Endometrium (tissue), 2 donors: ENCODE data around the gene DSC1.
"Not testable (repeated sequence)": the region's sequence is repeated elsewhere in the genome, so short reads cannot be mapped to it uniquely, and the experiment has no call there.

Experiments used
- FAIRE-seq: peaks from 2 replicates; lab custom pipeline; 2012; peaks lifted over from hg19 to GRCh38; lab: Jason Lieb, UNC
- donor health status: control.
- donor health status: control.

DSC1 gene, protein sequence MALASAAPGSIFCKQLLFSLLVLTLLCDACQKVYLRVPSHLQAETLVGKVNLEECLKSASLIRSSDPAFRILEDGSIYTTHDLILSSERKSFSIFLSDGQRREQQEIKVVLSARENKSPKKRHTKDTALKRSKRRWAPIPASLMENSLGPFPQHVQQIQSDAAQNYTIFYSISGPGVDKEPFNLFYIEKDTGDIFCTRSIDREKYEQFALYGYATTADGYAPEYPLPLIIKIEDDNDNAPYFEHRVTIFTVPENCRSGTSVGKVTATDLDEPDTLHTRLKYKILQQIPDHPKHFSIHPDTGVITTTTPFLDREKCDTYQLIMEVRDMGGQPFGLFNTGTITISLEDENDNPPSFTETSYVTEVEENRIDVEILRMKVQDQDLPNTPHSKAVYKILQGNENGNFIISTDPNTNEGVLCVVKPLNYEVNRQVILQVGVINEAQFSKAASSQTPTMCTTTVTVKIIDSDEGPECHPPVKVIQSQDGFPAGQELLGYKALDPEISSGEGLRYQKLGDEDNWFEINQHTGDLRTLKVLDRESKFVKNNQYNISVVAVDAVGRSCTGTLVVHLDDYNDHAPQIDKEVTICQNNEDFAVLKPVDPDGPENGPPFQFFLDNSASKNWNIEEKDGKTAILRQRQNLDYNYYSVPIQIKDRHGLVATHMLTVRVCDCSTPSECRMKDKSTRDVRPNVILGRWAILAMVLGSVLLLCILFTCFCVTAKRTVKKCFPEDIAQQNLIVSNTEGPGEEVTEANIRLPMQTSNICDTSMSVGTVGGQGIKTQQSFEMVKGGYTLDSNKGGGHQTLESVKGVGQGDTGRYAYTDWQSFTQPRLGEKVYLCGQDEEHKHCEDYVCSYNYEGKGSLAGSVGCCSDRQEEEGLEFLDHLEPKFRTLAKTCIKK

DNA sequence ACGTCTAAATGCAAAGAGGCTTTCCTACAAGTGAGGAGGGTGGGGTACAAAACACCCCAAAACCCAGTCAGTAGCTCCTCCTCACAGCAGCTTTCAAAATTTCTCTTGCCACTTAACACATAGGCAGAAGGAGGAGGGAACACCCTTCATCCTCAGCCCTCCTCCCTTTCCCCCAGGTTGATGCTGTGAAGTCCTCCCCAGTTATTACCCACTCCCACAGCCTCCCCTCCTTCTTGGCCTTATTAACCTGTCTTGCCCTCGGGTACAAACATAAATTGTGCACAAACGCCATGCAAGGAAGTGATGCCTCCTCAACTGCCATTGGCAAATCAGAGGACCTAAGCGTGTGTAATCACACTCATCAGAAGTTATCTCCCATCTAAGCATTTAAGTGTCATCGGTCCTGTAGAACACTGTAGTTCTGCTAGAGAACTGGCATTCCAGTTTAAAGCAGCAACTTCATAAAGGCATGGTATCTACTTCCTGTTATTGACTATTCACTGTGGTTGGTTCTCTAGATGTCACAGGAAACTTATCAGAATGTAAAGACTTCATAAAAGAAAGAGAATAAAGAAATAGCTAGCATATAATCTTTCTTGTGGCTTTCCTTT lies at the start of gene DSC1:
Gene DSC1 (minus strand): TSS at position 32 of the 611 bp plus-strand sequence. CDS start 262 bp downstream, outside the sequence.
- FAIRE-seq, result no peak

DNA sequence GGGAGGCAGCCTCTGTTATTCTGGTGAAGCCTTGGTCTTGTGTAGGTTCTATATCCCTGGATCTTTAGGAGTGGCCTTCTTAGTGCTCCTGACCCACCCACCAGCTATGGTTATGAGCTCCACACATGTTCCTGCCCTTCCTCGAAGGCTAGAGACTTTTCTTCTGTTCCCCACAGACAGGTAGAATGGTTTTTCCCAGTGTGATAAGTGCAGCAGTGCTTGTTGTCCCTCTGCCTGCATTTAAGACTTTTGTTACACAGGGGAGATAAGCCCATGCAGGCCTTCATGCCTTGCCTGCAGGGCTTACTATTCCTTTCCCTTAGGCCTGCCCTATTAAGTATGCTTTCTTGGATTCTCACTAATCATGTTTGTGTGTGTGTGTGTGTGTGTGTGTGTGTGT lies 48.4 kb upstream of the DSC1 start:
- FAIRE-seq, result no peak

DNA sequence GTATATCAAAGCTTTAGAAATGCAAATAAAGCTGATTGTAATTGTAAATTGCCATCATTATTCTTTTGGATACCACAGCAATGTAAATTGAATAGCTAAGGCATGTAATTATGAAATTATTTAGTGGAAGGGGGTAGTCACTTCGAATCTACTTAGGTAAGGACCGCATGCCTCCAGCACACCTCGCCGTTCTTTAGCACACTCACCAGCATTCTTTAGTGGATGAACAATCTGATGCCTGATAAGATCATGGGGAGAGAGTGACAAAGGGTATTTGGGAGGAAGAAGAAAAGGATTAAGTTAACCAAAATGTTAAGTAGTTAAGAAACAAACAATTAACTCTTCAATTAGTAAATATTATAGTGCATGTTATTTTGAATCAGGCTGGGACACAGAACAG lies 46.4 kb upstream of the DSC1 start:
- FAIRE-seq, result no peak

DNA sequence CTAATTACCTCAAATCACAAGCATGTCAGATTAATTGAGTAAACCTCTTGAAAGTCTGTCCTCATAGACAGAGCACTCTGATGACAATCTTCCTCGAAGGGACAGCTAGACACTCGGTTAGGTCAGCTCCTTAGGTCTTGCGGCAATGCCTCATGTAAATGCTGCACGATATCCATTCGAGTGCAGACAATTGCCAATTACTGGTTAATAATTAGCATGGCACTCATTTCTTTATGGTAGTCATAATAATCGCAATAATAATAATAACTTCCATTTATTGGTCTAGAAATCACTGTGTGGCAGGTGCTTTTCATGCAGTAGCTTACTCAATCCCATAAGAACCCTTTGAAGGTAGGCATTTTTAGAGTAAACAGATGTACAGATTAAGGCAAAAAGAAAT lies 44.7 kb upstream of the DSC1 start:
- no peak for FAIRE-seq

DNA sequence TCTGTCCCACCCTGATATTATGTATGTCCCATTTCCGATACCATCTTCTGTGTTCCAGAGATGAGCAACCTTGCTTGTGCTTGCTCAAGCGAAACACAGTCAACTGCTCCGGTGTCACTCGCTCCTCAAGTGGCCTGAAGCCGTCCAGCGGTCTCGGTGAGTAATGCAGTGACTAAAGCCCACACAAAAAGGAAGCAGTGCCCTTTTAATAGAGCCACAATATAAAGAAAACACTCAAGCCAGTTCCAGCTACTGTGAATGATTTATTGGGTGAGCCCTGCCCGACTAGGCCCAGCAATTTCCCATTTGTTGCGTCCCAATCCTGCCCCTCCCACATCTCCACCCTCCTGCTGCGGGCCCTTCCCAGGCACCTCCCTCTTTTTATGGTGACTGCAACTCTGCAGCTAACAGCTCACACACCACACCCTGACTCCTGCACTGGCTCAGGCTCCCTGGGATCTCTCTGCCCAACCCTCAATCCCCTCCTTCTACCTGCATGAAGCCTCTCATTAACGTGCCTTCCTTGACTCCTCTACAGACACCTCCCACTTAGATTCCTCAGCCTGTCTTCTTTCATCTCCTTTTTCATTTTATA lies 44.2 kb upstream of the DSC1 start:
- no peak for FAIRE-seq

DNA sequence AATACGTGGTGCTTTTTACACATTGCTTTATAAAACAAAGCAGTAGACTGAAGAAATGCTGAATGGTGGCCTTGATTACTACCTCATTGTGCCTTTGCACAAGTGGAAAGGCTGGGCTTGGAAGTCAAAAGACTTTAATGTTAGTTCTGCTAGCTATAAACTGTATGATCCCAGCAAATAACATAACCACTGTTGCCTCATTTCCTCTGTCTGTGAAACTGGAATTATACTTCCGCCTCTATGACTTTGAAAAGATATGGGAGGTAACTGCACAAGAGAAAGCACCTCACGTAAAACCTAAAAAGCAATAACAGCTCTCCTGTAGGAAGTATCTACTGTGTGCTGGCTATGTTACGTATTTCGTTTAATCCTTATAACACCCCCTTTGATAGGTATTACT lies 43.4 kb upstream of the DSC1 start:
- FAIRE-seq, result no peak

DNA sequence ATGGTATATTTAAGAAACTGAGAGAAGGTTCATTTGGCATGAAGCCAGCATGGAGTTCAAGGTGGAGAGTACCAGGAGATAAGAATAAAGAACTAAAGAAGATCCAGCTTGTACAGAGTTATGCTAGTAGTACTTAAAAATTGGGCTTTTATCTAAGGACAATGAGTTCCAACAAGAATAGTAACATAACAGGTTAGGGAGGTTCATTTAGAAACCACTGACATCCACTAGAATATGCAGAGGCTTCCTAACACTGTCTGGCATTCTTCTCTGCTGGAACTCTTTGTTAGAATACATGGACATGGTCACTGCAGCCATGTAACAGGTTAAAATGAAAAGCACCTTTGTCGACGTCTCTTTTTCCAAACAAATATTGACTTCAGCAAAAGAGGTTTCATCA lies 42.6 kb upstream of the DSC1 start:
- no peak for FAIRE-seq

DNA sequence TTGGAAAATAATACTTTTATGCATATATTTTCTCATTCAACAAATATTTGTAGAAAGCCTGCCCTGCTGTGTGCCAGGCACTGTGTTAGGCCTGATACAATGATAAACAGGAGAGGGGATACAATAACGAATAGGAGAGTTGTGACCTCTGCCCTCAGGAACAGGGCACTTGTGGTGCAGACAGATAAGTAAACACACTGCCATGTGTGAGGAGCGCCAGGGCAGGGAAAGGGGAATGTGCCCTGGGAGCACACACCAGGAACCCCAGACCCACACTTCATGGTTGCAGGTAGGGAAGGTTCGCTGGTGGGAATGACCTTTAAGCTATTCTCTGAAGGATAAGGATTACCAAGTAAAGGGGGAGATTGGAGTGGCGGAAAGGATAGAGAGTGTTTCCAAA lies 42.2 kb upstream of the DSC1 start:
- no peak for FAIRE-seq

DNA sequence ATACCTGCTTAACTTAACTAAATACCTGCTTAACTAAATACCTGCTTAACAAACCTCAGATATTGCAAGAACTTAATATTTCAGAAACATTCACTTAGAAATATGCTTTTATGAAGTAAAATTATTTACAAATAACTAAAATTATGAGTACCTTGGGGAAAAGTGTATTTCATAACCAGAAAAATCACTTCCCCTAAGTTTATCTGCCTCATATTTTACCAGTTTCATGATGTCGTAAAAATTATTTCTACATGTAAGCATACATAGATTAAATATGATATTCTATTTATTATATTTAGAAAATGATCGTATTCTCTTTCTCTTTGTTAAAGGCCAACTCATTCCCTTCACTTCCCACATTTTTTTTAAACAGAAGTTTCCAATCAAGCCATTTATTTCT lies 41.5 kb upstream of the DSC1 start:
- no peak for FAIRE-seq

DNA sequence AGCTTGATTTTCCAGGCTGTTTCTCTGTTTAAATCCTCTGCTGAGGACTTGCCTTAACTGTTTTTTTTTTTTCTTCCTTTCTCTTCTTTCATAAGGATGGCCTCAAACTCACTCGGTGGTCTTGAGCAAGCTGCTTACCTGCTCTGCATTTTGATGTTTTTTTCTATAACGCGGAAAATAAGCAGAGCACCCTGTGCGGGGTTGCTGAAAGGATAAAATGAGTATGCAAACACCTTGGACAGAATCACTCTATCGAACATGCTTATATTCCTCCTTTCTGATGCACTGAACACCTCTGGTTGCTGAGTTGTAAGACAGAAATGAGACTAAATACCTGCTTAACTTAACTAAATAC lies 41.1 kb upstream of the DSC1 start:
- FAIRE-seq, result no peak

DNA sequence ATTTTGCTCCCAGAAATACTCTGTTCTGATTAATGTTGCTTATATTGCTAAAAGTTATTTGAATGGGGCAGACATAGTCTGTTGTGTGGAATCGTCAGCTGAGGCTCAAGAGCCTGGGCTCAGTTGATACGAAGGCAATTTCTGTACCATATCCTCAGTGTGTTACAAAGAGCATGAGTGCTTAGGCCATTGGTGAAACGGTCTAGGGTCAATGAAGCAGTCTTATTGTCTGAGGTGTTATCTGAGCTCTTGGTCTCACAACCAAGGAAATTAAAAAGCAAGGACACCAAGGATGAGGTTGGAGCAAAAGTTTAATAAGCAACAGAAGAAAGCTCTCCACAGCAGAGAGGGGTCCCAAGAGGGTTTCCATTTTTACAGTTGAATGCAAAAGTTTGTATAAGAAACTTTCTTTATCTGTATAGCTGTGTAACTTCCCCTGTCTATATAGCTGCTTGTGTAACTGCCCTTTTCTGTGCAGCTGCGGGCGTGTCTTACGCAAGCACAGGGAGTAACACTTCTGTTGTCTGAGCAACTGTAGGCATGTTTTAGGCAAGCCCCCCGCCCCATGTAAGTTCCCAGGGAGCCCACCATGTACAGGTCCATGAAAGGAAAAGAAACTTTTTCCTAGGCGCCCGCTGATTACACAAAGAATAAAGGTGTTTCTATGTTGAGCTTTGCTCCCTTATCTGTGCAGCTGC lies 40.6 kb upstream of the DSC1 start:
- no peak for FAIRE-seq

DNA sequence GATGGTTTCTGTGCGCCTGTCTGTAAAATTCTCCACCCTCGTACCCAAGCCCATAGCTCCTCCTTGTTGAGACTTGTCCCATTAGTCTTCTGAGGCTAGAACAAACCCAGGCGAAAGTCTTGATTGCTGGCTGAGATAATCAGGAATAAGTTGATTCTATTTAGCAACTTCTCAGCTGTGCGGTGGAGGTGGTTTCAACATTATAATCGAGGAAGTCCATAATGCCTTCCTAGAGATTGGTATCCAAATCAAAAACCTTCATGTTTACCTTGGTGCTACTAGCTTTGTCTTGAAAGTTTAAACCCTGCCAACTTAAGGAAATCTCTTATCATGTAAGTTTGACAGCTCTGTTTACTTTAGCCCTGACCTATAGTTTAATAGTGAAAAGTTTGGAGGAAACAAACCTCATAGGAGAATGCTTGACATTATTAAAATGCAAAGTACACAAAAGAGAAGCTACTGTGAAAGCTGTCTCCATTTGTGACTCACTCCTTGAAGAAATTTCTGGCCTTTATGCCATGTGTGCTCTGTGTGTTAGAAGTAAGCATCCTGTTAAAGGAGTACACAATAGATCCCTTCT lies 36.6 kb upstream of the DSC1 start:
- no peak for FAIRE-seq

DNA sequence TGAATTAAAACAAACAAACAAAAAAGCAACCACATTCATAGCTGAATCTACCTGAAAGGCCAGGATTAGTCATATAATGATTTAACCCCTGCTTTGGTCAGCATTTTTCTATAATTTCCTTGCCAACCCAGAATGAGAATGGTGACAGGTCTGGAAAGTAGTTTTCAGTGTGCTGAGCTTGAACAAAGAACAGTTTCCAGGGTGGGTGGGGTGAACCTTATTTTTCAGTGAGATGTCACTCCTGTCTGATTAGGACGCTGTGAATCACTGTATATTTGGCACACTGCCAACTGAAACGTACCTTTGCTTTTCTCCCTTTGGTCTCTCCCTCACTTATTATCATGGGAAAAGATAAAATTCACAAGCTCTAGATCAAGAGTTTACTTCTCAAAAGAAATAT lies 35.0 kb upstream of the DSC1 start:
- FAIRE-seq, result no peak

DNA sequence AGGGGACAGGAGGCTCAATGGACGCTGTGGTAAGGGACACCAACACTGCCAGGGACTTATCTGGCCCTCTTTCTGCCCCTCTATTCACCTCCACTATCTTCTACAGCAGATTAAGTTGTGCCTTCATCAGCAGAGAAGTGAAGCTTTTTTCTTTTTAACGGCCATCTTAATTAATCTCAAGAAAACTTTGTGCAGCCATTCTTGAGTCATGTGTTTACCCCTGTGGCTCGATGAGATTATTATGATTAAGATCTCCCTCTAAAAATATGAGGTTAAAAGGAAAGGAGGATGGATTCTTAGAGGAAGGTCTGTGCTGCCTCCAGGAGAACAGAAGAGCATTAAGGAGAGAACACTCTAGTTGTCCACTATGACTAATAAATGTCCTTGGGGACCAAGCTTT lies 32.4 kb upstream of the DSC1 start:
- FAIRE-seq, result no peak

DNA sequence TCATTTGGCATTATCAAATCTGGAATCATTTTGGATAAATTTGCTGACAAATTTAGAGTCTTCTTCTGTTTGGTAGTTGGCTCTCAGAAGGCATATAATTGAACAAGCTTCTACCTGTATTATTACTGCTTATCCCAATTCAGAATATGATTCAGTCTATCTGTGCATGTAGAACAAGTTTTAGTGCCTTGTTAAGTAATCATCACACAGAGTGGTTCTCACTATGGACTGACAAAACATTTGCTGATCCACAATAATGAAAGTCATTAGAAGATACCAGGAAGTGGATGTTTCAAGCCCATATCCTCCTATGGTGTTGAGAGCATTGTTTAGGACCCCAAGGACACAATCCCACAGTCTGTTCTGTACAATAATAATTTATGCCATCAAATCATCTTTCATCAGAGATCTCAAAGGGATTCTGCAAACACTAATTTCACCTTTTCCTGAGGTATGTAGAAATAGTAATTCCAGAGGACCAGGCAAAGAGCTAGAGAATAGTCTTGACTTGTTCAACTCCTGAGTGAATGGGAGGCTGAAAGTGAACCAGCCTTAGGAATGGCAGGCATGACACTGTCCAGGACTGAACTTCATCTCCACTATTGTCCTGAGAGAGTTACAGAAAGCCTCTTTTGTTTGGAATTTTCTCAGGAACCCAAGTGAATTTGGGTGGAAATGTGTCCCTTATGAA lies 29.6 kb upstream of the DSC1 start:
- FAIRE-seq, result no peak

DNA sequence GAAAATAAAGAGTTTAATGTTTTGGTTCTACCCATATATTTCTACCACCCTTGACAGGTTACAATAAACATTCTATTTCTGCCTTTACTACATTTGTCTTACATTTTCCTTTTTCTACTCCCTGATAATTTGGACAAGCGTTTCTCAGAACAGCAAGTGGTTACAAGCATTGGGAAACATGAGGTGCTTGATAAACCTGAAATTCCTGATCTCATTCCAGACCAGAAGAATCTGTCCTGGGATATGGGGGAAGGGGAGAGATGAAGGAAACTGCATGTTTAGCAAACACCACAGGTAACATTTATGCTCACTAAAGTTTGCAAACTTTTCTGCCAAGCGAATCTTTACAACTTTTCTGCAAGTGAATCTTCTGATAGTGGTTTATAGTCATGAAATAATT lies 28.3 kb upstream of the DSC1 start:
- FAIRE-seq, result no peak

DNA sequence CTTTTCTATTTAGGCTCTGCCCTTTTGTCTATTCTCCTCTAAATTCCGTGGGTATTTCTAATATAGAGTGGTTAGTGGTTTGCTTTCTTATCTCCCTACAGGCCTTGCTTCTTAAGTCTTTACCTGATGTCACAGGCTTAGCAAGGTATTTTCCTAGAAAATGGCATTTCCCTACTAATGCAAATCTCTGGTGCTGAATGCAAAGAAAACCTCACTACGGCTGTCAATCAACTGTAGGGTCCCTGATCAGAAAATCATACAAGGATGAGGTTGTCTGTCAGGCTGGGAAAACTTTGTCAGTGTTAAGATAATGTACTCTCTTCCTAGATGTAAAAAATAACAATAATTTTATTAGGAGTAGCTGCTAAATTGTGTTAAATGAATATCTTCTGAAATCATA lies 27.1 kb upstream of the DSC1 start:
- no peak for FAIRE-seq

DNA sequence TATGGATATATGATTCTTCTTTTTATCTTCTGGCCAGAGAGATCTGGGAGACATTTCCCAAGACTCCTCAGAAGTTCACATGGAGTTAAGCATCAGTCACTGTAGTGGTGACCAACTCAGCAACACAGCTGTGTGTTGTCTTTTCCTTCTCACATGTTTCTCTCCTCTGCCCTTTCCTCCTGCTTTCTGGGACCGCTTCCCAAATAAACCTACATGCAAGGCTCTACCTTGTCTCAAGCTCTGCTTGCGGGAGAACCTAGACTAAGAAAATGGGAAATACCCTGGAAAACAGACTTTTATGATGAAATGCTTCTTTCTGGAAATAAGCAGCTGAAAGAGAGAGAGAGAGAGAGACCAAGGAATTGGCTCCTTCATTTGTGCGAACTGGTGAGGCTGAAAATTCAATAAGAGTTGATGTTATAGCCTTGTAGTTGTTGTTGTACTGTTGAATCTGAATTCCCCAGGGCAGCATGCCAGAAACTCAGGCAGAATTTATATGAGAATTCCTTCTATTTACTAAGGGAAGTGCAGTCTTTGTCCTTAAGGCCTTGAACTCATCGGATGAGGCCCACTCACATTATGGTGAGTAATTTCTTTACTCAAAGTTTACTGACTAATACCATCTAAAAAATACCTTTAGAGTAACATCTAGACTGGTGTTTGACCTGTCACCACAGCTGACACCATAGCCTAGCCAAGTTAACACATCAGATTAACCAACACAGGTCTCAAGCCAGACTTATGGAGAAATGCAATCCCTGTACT lies 22.7 kb upstream of the DSC1 start:
- FAIRE-seq, result no peak

DNA sequence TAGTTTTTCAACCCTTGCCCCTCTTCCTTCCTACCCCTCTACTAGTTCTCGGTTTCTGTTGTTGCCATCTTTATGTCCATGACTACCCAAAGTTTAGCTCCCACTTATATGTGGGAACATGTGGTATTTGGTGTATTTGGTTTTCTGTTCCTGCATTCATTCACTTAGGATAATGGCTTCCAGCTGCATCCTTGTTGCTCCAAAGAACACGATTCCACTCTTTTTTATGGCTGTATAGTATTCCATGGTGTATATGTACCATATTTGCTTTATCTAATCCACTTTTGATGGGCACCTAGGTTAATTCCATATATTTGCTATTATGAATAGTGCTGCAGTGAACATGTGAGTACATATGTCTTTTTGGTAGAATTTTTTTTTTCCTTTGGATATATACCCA lies 20.6 kb upstream of the DSC1 start:
- no peak for FAIRE-seq

DNA sequence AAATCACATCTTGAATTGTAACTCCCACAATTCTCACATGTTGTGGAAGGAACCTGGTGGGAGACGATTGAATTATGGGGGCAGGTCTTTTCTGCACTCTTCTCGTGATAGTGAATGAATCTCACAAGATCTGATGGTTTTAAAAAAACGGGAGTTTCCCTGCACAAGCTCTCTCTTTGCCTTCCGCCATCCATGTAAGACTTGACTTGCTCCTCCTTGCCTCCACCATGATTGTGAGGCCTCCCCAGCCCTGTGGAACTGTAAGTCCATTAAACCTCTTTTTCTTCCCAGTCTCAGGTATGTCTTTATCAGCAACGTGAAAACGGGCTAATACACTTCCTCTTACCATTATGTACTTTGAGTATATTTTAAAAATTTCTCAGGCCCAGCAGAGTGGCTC lies 14.7 kb upstream of the DSC1 start:
- not testable (repeated sequence) for FAIRE-seq
